Non-pigmented ciliary epithelial cell (primary cell): ENCODE measurements around the gene ARHGDIA.
"Not testable (repeated sequence)": the region's sequence is repeated elsewhere in the genome, so short reads cannot be mapped to it uniquely, and the experiment has no call there.

Experiments used
- DNase-seq: peaks from one replicate; pipeline ENCODE4 v3.0.0-alpha.2; 2010; ENCODE audit warnings: low read depth

ARHGDIA gene

DNA sequence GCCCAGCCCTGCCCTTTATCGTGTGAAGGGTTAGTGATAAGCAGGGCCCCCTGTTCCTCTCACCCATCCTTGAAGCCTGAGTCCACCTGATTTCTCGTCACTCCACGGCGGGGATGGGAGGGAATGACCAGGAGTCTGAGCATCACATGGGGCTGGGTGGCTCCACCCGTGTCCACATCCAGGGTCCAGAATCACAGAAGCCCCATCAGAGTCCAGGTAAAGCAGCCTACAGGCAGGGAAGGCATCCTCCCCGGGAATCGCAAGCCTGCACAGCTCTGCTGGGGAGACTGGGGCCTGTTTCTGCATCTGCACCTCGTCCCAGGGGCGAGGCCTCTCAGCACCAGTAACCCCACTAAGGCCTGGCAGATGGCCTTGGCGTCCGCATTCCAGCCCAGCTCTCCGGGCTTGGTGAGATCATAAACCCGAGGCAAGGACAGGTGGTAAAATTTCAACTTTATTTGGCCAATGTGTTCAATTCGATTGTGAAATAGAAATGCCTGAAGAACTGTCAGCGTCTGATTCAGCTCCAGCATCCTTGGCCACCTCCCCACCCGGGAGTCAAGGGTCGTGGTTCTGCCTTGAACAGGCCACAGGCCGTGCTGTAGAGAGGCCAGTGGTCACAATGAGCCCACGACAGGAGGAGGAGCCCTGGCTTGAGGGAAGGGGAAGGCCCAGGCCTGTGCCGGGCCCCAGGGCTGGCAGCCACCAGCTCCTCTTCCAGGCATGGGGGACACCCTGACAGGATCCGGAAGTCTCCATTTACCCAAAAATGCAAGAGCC lies 28.2 kb downstream of the ARHGDIA start:
- no peak for DNase-seq

DNA sequence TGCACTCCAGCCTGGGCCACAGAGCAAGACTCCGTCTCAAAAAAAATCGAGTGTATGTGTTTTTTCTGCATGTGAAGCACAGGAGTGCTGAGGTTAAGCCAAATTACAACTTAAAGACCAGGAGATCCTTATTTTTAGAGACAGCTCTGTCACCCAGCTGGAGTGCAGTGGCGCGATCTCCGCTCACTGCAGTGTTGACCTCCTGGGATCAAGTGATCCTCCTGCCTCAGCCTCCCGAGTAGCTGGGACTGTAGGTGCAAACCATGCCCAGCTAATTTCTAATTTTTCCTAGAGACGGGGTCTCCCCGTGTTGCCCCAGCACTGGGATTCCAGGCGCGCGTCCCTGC lies 28.8 kb downstream of the ARHGDIA start:
- no peak for DNase-seq

DNA sequence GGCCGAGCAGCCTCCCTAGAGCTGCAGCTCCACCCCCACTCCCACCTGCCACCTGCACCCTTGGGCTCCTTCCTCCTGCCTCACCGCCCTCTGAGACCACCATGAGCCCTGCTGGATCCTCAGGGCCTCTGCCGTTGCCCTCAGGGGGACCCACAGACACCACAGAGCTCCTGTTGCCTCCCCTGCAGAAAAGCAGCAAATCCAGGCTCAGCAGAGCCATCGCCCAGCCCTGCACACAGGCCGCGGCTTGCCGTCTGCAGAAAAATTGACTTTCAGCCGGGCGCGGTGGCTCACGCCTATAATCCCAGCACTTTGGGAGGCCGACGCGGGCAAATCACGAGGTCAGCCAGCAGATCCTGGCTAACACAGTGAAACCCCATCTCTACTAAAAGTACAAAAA lies 29.3 kb downstream of the ARHGDIA start:
- no peak for DNase-seq

DNA sequence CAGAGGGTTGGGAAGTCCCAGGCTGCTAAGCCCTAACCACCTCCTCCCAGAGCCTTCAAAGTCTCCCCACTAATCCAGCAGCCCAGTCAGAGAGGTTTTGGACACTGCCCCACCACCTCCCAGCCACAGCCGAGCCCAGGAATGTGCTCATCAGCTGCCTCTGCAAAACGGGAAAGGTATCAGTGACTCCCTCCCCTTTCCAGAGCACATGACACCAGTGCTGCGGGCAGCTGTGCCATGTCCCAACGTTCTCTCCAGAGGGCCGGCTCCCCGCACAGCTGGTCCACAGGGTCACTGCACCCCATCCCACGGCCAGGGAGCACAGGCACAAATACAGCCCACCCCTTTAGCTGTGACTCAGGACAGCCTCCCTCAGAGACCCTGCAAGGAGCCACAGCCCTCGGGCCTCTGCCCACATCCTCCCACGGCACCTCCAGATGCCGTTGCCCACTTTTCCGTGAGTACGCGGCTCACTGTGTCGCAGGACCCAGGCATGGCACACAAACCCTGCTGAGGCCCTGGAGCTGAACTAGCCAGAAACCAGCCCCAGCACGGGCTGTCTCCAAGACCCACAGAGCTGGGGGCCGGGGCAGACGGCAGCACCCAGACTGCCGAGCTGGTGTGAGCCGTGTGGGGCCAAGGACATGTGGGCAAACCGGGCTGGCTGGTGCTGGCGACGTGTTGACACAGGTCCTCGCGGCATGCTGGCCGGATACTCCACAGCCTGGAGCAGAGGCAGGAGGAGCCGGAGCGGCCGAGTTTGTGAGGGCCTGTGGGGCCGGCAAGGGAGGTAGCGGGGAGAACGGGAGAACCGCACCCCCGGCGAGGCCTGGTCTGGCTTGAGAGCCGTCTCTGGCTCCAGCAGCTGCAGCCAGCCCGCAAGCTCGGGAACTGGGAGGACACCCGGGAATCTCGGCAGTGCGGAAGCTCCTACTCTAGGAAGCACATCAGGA lies 30.0 kb downstream of the ARHGDIA start:
- no peak for DNase-seq

DNA sequence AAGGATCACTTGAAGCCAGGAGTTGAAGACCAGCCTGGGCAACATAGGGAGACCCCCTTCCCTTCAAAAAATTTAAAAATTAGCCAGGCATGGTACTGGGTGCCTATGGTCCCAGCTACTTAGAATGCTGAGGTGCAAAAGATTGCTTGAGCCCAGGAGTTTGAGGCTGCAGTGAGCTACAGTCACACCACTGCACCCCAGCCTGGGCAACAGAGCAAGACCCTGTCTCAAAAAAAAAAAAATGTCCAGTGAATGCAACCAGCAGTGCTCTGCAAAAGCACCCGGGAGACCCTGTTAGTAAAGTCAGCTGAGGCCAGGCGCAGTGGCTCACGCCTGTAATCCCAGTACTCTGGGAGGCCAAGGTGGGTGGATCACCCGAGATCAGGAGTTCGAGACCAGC lies 31.1 kb downstream of the ARHGDIA start:
- DNase-seq: not testable (repeated sequence)

DNA sequence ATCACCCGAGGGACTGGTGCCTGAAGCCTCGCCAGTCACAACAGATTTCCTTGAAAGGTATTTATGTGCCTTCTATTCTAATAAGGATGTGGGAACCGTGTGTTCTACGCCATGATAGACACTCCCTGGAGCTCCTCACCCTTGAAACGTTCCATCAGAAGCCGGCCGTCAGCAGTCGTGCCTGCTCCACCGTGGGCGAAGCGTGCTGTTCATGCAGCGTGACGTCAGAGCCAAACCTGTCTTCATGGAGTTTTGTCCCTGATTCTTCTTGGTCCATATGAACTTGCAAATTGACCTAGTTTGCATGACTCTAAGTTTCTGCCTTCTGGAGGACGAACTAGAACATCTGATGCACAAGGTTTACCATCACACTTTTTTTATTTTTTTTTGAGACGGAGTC lies 31.8 kb downstream of the ARHGDIA start:
- DNase-seq: no peak

DNA sequence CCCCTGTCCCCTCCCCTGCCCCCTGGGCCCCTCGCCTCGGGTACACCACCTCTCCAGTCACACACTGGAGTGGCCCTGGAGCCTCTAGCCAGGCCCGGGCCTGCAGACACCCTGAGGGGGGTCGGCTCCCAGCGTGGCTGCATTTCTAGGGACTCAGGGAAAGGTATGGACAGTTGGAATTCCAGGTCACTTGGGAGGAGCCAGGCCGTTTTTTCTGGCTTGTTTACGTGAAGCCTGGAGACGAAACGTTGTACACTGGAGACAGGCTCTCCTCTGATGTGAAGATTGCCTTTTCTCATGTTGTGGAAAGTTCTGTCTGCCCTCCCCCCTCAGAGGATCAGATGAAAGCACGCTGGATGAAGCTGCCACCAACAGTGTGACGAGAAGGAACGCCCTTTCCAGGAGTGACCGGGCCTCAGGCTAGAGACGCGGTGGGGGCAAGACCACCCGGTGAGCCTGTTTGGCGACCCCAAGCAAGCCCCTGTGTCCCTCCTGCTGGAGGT lies 32.3 kb downstream of the ARHGDIA start:
- DNase-seq: no peak

DNA sequence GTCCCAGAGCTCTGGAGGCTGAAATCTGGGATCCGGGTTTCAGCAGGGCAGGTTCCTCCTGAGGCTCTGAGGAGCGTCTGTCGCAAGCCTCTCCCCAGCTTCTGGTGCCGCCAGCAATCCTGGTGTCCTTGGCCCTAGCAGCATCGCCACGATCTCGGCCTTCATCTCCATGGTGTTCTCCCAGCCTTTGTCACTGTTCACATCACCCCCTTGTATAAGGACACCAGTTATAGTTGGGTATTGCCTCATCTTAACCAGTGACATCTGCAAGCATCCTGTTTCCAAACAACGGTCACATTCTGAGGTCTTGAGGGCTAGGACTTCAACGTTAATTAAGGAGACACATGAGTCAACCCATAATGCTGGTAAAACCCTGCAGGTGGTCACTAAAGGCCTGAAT lies 33.5 kb downstream of the ARHGDIA start:
- DNase-seq: no peak

DNA sequence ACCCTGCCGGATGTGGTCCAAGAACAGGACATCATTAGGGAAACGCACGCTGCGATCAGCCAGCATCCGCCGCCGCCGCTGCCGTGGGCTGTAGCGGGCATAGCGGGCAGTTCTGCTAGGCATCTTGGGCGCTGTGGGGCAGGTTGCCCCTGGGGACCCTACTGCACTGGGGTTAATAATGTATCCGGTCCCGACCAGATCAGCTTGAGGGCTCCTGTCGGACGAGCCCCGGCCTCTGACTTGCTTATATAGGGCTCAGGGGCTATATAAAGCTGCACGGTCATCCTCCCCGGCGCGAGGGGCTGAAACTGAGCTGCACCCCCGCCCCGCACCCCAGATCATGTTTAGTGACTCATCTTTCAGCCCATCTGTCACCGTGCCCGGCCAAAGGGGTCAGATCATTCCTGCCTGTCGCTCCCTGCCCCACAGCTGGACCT lies 36.3 kb downstream of the ARHGDIA start, which contains the start of gene PPP1R27:
Gene PPP1R27 (minus strand): TSS at position 220 of the 437 bp plus-strand sequence. CDS start 97 bp downstream, at position 123.
- DNase-seq: no peak

DNA sequence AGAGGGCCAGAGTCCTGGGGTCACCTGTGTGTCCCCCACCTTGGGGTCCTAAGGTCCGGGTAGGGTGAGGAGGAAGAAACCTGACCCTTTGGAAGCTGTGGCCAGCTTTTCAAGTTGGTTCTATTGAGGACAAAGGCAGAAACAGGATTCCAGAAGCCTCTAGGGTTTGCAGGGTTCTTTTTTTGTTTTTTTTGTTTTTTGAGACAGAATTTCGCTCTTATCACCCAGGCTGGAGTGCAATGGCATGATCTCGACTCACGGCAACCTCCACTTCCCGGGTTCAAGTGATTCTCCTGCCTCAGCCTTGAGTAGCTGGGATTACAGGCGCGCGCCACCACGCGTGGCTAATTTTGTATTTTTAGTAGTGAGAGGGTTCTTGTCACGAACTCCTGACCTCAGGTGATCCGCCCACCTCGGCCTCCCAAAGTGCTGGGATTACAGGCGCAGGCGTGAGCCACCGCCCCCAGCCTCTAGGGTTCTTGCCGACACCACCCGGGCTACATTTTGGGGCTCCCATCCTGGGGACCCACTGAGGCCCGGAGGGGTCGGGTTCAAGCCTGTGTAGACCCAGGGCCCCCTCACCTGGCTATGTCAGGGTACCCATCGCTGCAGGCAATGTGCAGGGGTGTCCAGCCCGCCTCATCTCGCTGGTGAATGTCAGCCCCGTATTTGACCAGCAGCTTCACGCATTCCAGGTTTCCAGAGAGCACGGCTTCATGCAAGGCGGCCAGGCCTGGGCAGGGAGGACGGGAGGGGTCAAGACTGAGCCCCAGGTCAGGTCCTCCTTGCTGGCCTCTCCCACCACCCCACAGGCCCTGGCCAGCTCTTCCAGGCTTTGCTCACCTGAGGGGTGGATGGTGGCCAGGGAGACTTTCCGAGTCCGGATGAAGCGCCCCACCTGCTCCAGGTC lies 37.0 kb downstream of the ARHGDIA start:
- no peak for DNase-seq

DNA sequence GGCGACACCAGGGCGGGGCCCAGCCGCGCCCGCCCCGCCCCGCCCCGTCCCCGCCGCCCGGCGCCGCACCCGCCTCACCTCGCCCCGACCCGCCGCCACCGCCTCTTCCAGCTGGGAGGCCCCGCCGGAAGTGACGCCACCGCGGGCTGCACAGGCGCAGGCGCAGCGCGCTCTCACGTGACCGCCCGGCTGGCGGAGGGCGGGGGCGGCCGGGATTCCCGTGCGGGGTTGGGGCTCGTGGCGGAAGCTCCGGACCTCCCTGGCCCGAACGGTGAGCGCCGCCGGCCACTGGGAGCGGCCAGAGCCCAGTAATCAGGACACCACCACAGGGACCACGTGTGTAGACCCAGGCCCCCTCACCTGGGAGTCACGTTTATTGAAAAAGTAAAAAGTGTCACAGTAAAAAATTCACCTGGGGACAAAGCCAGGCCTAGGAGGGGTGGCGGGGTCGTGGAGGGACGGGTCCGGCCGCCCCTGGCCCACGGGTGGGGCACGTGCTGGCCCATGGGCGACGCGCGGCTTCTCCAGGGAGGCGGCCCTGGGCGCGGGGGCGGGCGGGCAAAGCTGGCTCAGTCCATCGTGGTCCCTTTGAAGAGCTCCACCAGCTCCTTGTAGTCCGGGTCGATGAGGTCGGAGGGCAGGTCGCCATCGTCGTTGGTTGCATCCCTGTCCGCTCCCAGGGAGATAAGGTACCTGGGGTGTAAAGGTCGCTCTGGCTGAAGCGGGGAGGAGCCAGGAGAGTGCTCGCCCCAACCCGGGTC lies 37.8 kb downstream of the ARHGDIA start, which contains the start of gene MCRIP1:
Gene MCRIP1 (minus strand): TSS at position 132 of the 761 bp plus-strand sequence. CDS start 8,785 bp downstream, outside the sequence.
- DNase-seq: peak; percentile 37

DNA sequence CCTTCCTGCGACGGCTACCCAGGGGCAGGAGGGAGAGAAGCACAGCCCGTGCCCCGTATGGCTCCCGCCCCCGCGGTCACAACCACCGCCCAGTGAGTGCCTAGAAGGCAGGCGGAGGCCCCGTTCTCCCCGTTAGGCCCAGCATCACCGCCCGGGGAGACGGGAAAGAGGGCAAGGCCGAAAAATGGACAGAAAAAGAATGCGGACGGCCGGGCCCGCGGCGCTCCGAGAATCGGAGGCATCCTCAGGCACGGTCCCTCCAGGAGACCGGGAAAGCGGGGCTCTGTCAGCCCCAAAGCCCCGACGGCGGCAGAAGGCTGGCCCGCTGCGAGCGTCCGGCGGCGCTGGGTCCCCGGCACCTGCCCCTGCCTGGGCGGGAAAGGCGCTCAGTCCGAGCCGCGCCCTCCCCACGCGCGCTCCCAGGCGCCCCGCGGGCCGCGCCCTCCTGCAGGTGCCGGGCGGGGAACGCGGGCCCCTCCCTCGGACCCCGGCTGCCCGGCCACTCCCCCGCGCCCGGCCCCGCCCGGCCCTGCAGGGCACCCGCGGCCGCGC lies 38.5 kb downstream of the ARHGDIA start:
- no peak for DNase-seq

DNA sequence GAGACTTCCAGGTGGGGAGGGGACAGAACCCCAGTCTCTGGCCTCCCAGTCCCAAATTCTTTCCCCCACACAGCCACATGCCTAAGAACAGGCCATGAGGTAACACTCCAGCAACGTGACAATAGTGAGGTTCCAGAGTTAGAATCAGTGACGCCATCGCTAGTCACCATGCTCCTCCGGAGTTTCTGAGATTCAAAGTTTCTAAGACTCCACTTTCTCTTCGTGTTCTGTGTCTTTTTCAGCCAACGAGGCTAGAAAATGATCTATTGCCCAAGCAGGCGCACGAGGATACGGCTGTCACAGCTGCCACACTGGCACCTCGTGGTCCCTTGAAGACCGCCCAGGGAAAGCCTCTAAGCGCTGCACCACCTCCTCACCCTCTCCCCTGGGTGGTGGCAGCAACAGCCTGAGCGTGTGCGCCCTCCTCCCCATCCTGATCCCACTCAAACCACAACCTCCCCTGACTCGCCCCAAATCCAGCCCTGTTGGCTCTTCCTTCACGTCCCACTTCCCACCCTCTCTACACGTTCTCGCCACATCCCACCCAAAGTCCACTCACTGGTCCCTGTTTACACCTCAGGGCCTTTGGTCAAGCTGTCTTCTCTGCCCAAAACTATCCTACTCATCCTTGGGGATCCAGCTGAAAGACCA lies 39.1 kb downstream of the ARHGDIA start:
- DNase-seq: no peak

DNA sequence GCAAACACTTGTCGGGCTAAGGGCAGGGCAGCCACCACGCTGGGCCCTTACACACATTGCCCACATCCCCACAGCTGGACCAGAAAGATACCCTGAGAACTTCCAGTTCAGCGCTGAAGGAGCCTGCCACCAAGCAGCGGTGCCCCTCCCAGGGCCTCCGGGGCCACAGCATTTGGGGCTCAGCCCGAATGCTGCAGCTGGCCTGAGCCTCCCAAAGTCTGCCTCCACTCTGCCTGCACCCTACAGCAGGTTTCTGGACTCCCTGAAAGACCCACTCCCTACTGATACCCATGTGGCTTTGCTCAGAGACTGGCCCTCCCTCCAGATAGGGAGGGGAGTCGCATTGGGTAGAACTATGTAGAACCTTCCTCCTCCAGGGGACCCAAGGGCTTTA lies 39.6 kb downstream of the ARHGDIA start:
- no peak for DNase-seq

DNA sequence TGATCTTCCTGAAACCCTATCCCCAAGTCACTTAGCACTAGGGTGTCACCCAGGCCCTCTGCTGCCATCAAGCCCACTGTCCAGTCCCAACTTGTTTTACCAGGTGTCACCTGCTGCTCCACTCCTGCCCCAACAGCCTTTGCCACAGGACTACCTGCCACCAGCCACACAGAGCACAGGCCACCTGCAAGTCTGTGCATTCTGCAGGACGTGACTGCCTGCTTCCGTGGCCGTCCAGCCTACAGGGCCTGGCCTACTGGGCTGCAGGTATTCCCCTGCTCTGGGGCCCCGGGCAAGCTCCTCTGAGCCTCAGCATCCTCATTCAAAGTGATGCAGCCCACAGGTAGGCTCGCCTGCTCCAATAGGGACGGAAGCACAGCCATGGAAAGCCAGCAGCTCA lies 41.3 kb downstream of the ARHGDIA start:
- no peak for DNase-seq

DNA sequence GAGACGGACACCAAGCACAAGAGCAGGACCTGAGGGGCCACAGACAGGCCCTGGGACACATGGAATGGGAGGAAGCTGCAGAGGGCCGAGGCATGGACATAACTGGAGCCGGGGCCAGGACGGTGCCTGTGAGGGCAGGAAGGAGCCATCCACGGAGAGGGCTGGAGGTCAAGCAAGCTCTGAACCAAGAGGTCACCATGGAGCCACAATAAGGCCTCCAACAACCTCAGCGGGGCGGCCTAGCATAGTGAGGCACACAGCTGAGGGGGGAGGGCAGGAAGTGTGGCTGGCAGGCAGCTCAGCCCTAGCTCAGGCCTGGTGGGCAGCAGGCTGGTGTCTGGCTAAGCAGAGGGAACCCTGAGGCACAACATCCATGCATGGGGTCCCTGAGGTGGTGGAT lies 42.5 kb downstream of the ARHGDIA start:
- DNase-seq: no peak

DNA sequence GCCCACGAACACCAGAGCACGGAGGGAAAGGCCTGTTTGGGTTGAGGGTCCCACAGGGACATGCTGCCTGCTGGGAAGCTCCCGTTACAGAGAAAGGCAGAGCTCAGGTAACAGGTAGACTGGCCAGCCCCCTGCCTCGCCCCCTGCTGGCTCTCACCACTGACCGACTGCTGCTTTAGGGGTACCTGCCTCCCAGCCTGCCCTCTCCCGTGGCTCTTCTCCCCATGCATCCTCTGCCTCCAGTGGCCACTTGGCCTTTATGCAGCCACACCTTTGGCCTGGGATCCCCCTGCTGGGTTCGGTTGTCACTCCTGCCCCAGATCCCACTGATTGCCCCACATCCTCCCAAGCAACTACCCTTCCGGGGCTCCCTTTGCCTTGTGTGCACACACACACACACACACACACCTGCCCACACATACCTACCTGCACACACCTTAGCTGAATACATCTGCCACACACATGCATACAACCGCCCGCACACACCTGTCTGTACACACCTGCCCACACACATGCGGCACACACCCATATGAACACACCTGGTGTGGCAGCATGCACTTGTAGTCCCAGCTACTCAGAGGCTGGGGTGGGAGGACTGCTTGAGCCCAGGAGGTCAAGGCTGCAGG lies 45.2 kb downstream of the ARHGDIA start:
- no peak for DNase-seq

DNA sequence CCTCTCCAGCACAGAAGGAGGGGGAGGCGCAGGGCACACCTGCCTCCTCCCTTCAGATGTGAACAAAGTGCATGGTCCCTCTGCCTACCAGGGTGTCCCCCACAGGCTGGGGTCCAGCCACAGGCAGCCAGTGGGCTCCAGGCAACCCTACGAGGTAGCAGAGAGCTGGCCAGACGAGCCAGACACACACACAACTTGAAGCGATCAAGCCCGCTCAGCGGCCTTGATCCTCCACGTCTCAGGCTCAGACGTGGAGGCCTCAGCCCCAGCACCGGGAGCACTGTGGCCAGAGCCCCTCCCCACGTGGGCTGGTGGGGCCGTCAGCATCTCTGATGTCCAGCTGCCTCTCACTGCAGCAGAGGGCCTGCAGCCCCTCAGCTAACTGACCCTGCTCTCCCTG lies 46.5 kb downstream of the ARHGDIA start:
- DNase-seq: no peak

DNA sequence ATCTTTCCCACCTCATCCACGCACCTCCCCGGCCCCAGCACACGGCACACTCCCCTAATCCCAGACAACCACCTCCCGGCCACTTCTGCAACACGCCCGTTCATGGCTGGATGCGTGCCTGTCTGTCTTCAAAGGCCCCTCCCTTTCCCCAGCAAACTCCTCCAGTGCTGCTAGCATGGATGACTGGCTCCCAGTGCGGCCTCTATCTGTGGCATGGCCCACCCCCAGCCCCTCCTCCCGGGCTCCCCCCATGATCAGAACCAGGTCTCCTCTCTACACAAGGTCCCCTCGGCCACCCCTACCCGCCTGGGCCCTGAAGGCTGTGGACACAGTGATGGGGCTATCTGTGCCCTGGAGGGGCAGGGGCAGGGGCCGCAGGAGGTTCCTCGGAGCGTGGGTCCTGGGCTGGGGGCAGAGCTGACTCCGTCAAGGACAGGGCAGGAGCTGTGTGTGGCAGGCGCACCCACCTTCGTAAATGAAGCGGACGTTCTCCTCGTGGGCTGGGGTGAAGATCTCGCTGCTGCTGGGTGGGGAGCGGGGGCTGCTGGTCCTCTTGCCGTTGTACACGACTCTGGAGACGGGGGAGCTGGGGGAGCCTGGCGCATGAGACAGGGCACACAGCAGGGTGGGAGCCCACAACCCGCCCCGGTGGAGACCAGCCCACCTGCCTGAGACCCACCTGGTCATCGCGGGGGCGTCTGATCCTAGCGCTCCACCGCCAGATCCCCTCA lies 47.2 kb downstream of the ARHGDIA start:
- DNase-seq: no peak
